DMS79 (cell line): Measurements from ENCODE around the gene RPS14.

Source experiments
- DNase-seq: peaks from one replicate; lab custom pipeline; 2025; lab: John Stamatoyannopoulos, UW

Gene RPS14

GRCh38 chr5:150412319-150413175 lies 37.0 kb downstream of the RPS14 start, which contains the start of gene CD74:
Gene CD74, minus strand, starts transcription at chr5:150412910. Its CDS starts 161 bp downstream, at chr5:150412749.
- DNase-seq = no peak

- no peak for DNase-seq
These were observed 38.1 kb downstream of the RPS14 start for GRCh38 chr5:150411245-150411979.

GRCh38 chr5:150410524-150411244 lies 38.9 kb downstream of the RPS14 start:
- DNase-seq = no peak

- DNase-seq = no peak
These were observed 39.7 kb downstream of the RPS14 start for GRCh38 chr5:150409638-150410523.

GRCh38 chr5:150408231-150408943 lies 41.2 kb downstream of the RPS14 start:
- no peak for DNase-seq

GRCh38 chr5:150407096-150407720 lies 42.3 kb downstream of the RPS14 start:
- no peak for DNase-seq

- no peak for DNase-seq
These were observed 42.8 kb downstream of the RPS14 start for GRCh38 chr5:150406723-150407095.

GRCh38 chr5:150406103-150406722 lies 43.3 kb downstream of the RPS14 start:
- DNase-seq = no peak

GRCh38 chr5:150404941-150405816 lies 44.4 kb downstream of the RPS14 start:
- DNase-seq = no peak

- no peak for DNase-seq
These were observed 45.0 kb downstream of the RPS14 start for GRCh38 chr5:150404535-150404934.

- DNase-seq = no peak
These were observed 45.4 kb downstream of the RPS14 start for GRCh38 chr5:150404121-150404520.

- no peak for DNase-seq
These were observed 46.6 kb downstream of the RPS14 start for GRCh38 chr5:150402901-150403342.

- no peak for DNase-seq
These were observed 47.2 kb downstream of the RPS14 start for GRCh38 chr5:150402229-150402773.

- no peak for DNase-seq
These were observed 47.9 kb downstream of the RPS14 start for GRCh38 chr5:150401376-150402228.

- DNase-seq = no peak
These were observed 48.5 kb downstream of the RPS14 start for GRCh38 chr5:150401076-150401375.

- no peak for DNase-seq
These were observed 49.0 kb downstream of the RPS14 start for GRCh38 chr5:150400316-150401075.
